SIG-M5 treated with dmso at 0.1 percent for 504 hours (cell line): ENCODE measurements around the gene HTRA3.

Source experiments
- DNase-seq: peaks from one replicate; lab custom pipeline; 2025; ENCODE audit not compliant: unreplicated experiment; lab: John Stamatoyannopoulos, UW

The HTRA3 gene

GRCh38 chr4:8352368-8353157, 83.0 kb downstream of the HTRA3 start:
- no peak for DNase-seq

- no peak for DNase-seq
These were observed 83.7 kb downstream of the HTRA3 start for GRCh38 chr4:8353158-8353669.

GRCh38 chr4:8353912-8354453, 84.4 kb downstream of the HTRA3 start:
- no peak for DNase-seq

- DNase-seq = no peak
These were observed 85.8 kb downstream of the HTRA3 start for GRCh38 chr4:8355306-8355705.

- DNase-seq = no peak
These were observed 86.5 kb downstream of the HTRA3 start for GRCh38 chr4:8355864-8356565.
